ENCODE data around the gene ST8SIA5. TPM values are rescaled to one million over a fixed set of nuclear protein-coding genes. Genes with fewer than 3 reads are reported as not detected.

Gene ST8SIA5
- polyA plus RNA-seq, 1 of the 3 experiments (the other 2 are of a cell fraction) = 0.08 TPM

- H3K27ac ChIP-seq (ENCODE audit: low read depth in 2 of 2, low read length in 1 of 2) = no peak overlapping the region
These were observed 78.0 kb downstream of the ST8SIA5 start for GRCh38 chr18:46678785-46679399.

GRCh38 chr18:46678041-46678440 is 78.8 kb downstream of the ST8SIA5 start:
- WGBS (ENCODE audit: low lambda C conversion rate) = 65% methylated on average over 2 of the region's 3 CpGs
- Histone ChIP-seq H3K4me3 (ENCODE audit: low read depth in 2 of 2, low read length in 1 of 2) (no peak overlapping the region), H3K79me2 (ENCODE audit: insufficient read depth) (no peaks in the 10 kb centered on the region), H3F3A (replicated peaks; ENCODE audit: insufficient read depth) (no peaks in the 10 kb centered on the region), H3K36me3 (replicated peaks in 1 of 2; ENCODE audit: control insufficient read depth in 1 of 2, insufficient read depth in 2 of 2, low read length in 1 of 2) (no peaks in the 10 kb centered on the region), H3K4me2 (no peak overlapping the region), H3K9me2 (no peaks in the 10 kb centered on the region), H3K27me3 (ENCODE audit: insufficient read depth) (no peaks in the 10 kb centered on the region), H2AFZ (ENCODE audit: low read depth) (no peak overlapping the region), H4K20me1 (ENCODE audit: insufficient read depth) (no peaks in the 10 kb centered on the region), H3K9me3 (no peaks in the 10 kb centered on the region), H3K9ac (no peak overlapping the region), H3K4me1 (ENCODE audit: control insufficient read depth in 1 of 2, insufficient read depth in 2 of 2, low read depth in 1 of 2, low read length in 1 of 2) (no peaks in the 10 kb centered on the region; a peak in 1 of 4 replicates), H3K27ac (ENCODE audit: low read depth in 2 of 2, low read length in 1 of 2) (no peak overlapping the region)
- DNase-seq = no peak
- TF ChIP-seq EZH2phosphoT487 (IDR thresholded peaks at IDR 0.05; ENCODE audit: borderline replicate concordance, low read depth) = no peak
- TF ChIP-seq EP300 (IDR thresholded peaks at IDR 0.05; ENCODE audit: borderline replicate concordance in 1 of 2, low read depth in 1 of 2, low read length in 1 of 2) = no peak
- no peak for TF ChIP-seq IRF3 (IDR thresholded peaks at IDR 0.05; ENCODE audit: low read depth, low read length)
- TF ChIP-seq YY1 (IDR thresholded peaks at IDR 0.05; ENCODE audit: low read depth) = no peak
- TF ChIP-seq NRF1 (IDR thresholded peaks at IDR 0.05; ENCODE audit: low read depth, low read length) = no peak
- TF ChIP-seq SIN3A (IDR thresholded peaks at IDR 0.05; ENCODE audit: borderline replicate concordance, low read depth, low read length) = no peak
- no peak for TF ChIP-seq RCOR1 (IDR thresholded peaks at IDR 0.05; ENCODE audit: low read length)
- TF ChIP-seq CTCF (IDR thresholded peaks at IDR 0.05) = no peak
- no peak for TF ChIP-seq NFIC (IDR thresholded peaks at IDR 0.05; ENCODE audit: borderline replicate concordance)
- no peak for TF ChIP-seq PBX3 (IDR thresholded peaks at IDR 0.05)
- TF ChIP-seq USF2 (IDR thresholded peaks at IDR 0.05; ENCODE audit: borderline replicate concordance, low read depth, low read length) = no peak
- TF ChIP-seq TEAD4 (IDR thresholded peaks at IDR 0.05; ENCODE audit: borderline replicate concordance, insufficient read depth) = no peak
- TF ChIP-seq MAX (IDR thresholded peaks at IDR 0.05; ENCODE audit: low read depth) = no peak
- no peak for TF ChIP-seq MXI1 (IDR thresholded peaks at IDR 0.05; ENCODE audit: low read depth, low read length)
- no peak for TF ChIP-seq RAD21 (IDR thresholded peaks at IDR 0.05; ENCODE audit: low read length)
- TF ChIP-seq SMC3 (IDR thresholded peaks at IDR 0.05; ENCODE audit: low read depth, low read length) = no peak
- TF ChIP-seq JUND (IDR thresholded peaks at IDR 0.05) = no peak
- TF ChIP-seq FOSL2 (IDR thresholded peaks at IDR 0.05; ENCODE audit: borderline replicate concordance, low read depth) = no peak
- ChIA-PET CTCF (interaction anchor here (0.9 to 1.4 kb wide), 5 partner anchors 16 to 504 kb away, joined by 3 to 4 read pairs (median 3); a partner anchor contains a TSS), POLR2A (no interaction called here)

More at GRCh38 chr18:46678785-46679399, 78.0 kb downstream of the ST8SIA5 start:
- H3K9me3 ChIP-seq = no peaks in the 10 kb centered on the region
- H4K20me1 ChIP-seq (ENCODE audit: insufficient read depth) = no peaks in the 10 kb centered on the region
- no peaks in the 10 kb centered on the region for H3K9me2 ChIP-seq
- ChIA-PET CTCF (interaction anchor here (1.0 to 1.3 kb wide), 3 partner anchors 19 to 31 kb away, joined by 3 to 5 read pairs (median 4); no protein-coding TSS in a partner anchor), POLR2A (no interaction called here)
- H3K79me2 ChIP-seq (ENCODE audit: insufficient read depth) = no peaks in the 10 kb centered on the region
- no peaks in the 10 kb centered on the region for H3K36me3 ChIP-seq (replicated peaks in 1 of 2; ENCODE audit: control insufficient read depth in 1 of 2, insufficient read depth in 2 of 2, low read length in 1 of 2)
- no peak for TF ChIP-seq GATA2 (CRISPR knock-in tag; IDR thresholded peaks at IDR 0.05)
- TF ChIP-seq PBX3 (IDR thresholded peaks at IDR 0.05) = no peak
- no peak for TF ChIP-seq NRF1 (IDR thresholded peaks at IDR 0.05; ENCODE audit: low read depth, low read length)
- no peak overlapping the region for H2AFZ ChIP-seq (ENCODE audit: low read depth)
- no peak overlapping the region for H3K4me3 ChIP-seq (ENCODE audit: low read depth in 2 of 2, low read length in 1 of 2)
- H3K4me2 ChIP-seq = no peak overlapping the region
- H3K27me3 ChIP-seq (ENCODE audit: insufficient read depth) = no peaks in the 10 kb centered on the region
- no peak for DNase-seq
- H3K4me1 ChIP-seq (ENCODE audit: control insufficient read depth in 1 of 2, insufficient read depth in 2 of 2, low read depth in 1 of 2, low read length in 1 of 2) = no peaks in the 10 kb centered on the region; a peak in 1 of 4 replicates
- H3F3A ChIP-seq (replicated peaks; ENCODE audit: insufficient read depth) = no peaks in the 10 kb centered on the region
- no peak overlapping the region for H3K9ac ChIP-seq
- 54% methylated on average over 8 of the region's 10 CpGs for WGBS (ENCODE audit: low lambda C conversion rate)

All from SK-N-SH (cell line).